NCI-H82 (cell line): ENCODE results near the gene PRKN.
"Not testable (repeated sequence)": the region's sequence is repeated elsewhere in the genome, so short reads cannot be mapped to it uniquely, and the experiment has no call there.

Experiments used
- DNase-seq: peaks from one replicate; lab custom pipeline; 2025; lab: John Stamatoyannopoulos, UW

PRKN gene

GRCh38 chr6:162710936-162711335 lies 16.6 kb downstream of the PRKN start:
- DNase-seq: no peak

GRCh38 chr6:162710419-162710818 lies 17.1 kb downstream of the PRKN start:
- no peak for DNase-seq

DNA sequence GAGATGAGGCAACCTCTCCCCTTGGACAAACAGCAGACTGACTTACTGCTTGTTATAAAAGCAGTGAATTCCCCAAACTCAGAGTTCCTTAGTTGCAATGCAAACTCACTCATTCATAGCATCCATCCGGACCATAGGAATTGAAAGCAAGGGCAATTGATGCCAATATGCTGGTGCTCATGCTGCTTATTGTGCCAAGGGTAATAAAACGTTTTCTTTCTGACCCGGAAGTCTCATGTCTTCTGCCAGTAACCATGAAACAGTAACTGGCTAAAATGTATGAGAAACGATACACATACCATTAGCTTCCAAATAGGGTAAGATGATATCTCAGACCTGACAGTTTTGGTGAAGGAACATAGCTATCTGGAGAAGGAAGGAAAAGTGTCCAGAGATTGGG lies 18.1 kb downstream of the PRKN start:
- no peak for DNase-seq

- peak; percentile 22 for DNase-seq
These were observed 18.6 kb downstream of the PRKN start for GRCh38 chr6:162708971-162709370.

GRCh38 chr6:162706232-162706631 lies 21.3 kb downstream of the PRKN start:
- DNase-seq: no peak

DNA sequence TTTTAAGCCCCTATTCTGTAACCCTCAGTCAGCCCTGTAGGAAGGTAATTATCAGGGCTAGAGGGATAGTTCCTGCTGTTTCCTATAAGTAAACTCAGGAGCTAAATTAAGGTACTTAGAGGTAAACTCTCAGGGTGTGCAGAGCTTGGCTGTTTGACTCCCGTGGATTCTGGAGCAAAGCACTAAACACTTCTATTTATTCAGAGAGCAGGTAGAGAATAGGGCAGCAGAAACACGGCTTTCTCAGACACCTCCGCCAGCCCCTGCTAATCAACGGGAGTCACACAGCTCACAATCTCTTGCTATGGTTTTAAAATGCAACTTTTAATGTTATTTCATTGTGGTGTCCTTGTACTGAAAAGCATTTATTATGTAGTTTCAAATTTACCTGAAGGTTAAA lies 21.8 kb downstream of the PRKN start:
- no peak for DNase-seq

GRCh38 chr6:162704001-162704400 lies 23.6 kb downstream of the PRKN start:
- no peak for DNase-seq

GRCh38 chr6:162702446-162702845 lies 25.1 kb downstream of the PRKN start:
- DNase-seq: no peak

- no peak for DNase-seq
These were observed 26.0 kb downstream of the PRKN start for GRCh38 chr6:162701551-162701950.

DNA sequence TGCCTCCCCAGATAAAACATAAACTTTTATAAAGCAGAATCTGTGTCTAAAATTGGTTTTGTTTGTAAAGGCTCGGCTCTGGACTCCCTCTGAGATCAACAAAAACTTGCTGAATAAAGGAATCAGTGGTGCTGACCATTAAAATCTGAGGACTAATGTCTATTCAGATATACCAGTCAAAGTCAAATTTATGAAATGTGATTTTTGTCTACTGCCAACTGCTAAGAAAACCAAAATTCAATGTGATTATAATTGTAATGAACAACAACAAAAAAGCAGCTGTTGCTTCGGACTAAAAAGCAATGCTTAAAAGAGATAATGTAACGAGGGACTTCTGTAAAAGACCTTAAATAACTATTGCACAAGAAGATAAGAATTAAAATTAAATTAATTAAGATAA lies 26.6 kb downstream of the PRKN start:
- no peak for DNase-seq

GRCh38 chr6:162699961-162700360 lies 27.6 kb downstream of the PRKN start:
- no peak for DNase-seq

- DNase-seq: no peak
These were observed 29.1 kb downstream of the PRKN start for GRCh38 chr6:162698440-162698839.

- peak; percentile 36 for DNase-seq
These were observed 29.6 kb downstream of the PRKN start for GRCh38 chr6:162697872-162698403.

DNA sequence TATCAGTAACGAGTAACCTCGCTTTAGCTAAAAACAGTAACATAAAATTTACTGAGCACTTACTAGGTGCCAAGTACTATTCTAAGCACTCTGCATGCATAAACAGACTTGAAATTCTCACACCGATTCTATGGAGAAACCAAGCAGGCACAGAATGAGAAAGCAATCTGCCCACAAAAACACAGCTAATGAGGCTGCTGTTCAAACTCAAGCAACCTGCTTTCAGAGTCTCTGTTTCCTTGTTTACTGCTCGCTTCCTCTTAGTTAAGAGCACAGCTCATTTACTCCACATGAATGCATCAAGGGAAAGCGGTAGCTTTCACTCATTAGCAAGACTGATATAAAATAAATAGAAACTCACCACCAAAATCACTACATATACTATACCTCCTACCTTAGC lies 37.4 kb downstream of the PRKN start:
- no peak for DNase-seq

GRCh38 chr6:162688751-162689345 lies 38.7 kb downstream of the PRKN start:
- no peak for DNase-seq

DNA sequence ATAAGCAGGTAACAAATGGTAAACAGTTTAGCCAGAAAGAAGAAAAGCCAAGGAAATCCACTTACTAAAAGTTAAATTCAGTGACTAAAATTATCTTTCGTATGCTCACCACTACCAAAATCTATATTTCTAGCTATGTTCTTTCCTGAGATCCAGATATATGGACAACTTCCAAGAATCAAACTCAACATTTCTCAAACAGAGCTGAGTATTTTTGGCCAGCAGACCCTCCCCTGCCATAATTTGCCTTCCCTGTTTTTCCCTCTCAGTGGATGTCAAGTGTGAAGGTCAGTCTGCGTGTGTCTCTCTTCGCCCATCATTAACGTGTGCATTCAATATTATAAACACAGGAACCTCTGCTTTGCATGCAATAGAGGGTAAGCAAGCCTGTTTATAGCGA lies 42.0 kb downstream of the PRKN start:
- DNase-seq: no peak

GRCh38 chr6:162684961-162685360 lies 42.6 kb downstream of the PRKN start:
- no peak for DNase-seq

DNA sequence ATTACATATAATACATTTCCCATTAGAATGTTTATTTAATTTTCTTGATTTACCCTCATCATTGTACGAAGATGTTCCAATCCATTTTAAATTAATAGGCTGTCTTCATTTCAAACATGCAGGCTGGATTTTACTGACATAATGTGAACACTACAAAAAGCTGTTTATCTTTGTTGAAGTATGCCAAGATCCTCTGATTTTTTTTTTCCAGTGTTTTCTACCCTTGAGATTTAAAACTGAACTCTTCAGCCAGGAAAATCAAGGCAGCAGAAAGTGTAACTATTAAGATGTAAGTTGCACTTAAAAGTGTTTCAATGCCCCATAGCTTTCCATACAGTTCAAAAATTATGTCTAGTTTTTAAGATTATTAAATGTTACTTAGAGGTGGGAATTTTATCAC lies 43.5 kb downstream of the PRKN start:
- DNase-seq: no peak

DNA sequence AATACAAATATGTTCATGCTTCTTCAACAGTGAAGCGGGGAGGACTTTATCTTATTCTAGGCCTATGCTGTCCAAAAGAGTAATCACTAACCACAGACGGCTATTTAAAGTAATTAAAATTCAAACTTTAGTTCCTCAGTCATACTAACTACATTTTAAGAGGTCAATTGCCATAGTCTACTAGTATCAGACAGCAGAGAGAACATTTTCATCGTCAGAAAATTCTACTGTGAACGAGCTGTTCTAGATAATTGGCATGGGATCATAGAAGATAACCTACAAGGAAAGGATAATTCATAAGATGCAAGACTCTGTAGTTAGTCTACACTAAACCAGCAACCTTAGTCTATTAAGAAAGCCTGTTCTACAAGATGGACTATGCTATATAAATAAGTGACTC lies 44.4 kb downstream of the PRKN start:
- DNase-seq: no peak

DNA sequence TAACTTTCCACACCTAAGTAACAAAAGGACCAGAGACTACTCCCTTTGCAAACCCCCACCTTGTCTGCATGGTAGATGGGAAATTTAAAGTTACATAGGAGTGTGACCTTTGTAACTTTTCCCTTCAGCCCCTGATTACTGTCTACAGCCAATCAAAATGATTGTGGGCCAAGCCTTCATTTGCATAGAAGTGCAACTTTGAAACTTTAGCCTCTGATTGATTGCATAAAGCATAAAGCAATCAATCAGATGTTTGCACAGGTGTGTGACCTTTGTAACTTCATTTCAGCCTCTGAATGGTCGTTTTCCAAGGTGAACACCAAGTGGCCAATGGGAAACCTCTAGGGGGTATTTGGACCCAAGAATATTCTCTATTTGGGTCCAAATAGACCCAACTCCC lies 46.1 kb downstream of the PRKN start:
- no peak for DNase-seq

DNA sequence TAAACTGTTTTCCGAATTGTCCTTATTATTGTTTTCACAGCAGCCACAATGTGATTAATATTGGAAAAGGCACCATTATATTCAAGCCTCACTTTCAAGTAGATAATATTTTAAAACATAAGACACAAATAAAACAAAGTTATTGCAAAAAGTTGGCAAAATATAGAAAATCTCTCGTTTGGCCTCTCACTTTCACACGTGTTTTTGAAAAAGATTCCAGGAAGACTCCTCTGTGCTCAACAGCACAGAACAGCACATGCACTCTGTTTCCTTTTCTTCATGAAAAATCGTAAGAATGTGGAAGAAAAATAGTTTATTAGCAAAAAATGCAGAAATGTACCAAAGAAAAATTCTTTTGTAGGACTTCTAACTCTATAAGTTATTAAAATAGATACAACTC lies 46.7 kb downstream of the PRKN start:
- DNase-seq: no peak

DNA sequence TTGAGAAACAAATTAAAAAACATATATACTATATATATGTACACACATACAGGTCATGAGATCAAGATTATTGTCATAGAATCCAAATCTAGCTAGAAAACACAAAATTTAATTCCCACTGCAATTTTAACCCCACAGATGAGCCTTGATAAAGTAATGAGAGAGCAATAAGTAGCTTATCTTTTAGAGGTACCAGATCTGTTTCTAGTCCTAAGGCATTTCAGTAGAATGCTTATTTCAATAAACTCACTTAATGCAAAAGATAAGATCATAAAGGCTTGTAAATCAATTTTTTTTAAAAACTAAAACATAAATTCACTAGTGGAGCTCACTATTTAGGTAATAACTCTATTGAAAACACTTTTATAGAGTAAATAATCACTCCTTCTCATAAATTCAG lies 47.2 kb downstream of the PRKN start:
- DNase-seq: no peak

- DNase-seq: no peak
These were observed 47.9 kb downstream of the PRKN start for GRCh38 chr6:162679681-162680080.

- not testable (repeated sequence) for DNase-seq
These were observed 48.7 kb downstream of the PRKN start for GRCh38 chr6:162678896-162679295.

DNA sequence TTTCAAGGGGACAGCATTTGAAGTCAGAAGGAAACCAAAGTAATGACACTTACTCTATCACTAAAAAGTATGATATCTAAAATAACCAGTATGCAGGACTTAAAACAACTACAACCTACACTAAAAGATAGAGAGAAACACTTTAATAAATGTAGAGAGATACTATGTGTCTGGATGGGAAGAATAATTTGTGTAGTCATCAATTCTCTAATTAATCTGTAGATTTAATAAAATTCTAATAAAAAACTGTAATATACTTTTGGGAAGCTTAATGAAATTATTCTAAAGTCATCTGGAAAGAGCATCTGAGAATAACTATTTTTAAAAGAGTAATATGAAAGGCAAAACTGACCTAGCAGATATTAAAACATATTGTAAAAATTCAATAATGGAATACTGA lies 52.1 kb downstream of the PRKN start:
- no peak for DNase-seq
